Medulla oblongata (tissue), 1 donor: ENCODE data around the gene ZNF22.

Experiments
- DNase-seq: peaks from one replicate; pipeline ENCODE4 v3.0.0-alpha.2; 2015; ENCODE audit errors: extremely low spot score

The ZNF22 gene

DNA sequence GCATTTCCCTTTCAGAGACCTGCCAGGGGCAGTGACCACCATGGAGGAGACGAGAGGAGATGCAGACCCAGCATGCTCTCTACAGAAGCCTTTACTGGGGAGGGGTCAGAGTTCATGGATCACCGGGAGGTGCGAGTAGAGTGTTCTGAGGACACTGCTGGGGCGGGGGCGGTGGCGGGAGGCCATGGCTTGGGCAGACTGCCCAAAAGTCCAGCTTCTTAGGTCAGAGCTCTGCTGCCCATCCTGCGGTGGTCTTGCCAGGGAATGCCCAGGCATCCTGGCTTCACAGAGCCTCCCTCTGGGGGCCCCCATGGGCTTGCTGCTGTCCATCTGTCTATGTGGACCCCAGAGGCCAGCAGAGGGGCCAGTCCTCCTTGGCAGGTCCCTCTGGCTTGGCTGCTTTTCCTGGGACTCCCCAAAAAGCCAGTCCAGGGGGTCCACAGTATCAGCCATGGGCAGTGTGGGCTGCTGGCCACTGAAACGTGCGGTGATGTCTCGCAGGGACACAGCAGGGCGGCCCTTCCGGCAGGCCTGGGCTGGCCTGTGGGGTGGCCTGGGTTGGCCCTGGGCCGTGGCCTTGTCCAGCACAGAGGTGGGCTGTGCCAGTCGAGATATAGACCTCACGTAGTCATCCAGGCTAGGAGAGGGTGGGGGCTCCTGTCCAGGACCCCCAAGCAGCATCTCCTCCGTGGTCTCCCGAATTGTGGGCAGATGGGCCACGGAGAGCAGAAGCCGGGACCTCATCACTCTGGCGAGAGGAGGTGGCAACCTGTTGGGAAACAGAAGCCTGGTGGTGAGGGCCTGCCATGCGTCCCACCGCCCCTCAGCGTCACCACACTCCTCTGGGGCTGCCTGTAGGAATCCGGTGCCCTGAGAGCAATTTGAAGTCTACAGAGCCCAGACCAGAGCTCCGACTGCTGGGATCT, 23.2 kb upstream of the ZNF22 start:
- DNase-seq, result no peak

DNA sequence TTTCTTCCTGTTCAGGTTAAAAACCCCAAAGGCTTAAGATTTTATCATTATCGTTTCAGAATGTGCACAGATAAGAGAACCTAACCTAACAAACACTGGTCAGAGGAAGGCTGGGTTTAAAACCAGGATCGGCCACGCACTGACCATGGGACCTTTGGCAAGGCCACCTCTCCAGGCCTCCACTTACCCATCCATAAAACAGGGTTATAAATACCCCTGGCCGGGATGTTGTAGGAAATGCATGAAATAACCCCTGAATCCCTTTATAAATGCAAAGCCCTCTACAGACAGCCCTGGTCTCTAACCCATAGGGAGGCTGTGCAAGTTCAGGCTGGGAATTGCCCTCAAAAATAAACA, 22.5 kb upstream of the ZNF22 start:
- DNase-seq, result no peak

DNA sequence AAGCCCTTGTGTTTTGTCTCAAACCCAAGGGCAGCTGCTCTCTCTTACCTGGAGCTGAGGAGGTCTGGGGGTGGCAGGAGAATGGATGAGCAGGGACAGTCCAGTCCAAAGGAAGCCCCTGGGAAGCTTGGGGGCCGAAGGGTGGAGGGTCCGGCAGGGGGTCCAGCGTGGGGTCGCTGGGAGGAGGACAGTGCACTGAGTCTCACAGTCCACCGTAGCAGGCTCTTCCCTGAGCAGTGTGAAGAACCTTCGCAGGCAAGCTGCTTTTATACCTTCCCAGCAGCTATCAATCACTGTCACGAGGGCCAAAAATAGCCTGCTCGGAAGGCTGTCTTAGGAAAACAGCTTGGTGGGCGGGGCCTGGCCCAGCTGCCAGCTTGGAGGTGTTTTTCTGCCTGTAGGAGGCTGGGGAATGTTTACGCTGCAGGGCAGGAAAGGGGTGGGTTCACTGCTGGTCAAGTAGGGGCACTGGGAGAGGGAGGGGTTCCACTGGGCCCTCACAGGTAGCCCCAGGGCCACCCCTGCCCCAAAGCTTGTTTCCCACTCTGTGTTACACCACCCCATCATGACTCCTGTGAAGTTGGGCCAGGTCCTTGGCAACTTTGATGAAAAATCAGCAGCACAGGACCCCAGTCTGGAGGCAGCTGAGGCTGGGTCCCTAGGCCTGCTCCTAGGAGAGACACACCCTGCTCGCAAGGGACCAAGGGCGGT, 22.0 kb upstream of the ZNF22 start, which contains the start of gene DEPP1:
DEPP1 (minus strand) TSS at position 240 of the 711 bp plus-strand sequence. CDS start 779 bp downstream, outside the sequence.
- peak; percentile 85 for DNase-seq

DNA sequence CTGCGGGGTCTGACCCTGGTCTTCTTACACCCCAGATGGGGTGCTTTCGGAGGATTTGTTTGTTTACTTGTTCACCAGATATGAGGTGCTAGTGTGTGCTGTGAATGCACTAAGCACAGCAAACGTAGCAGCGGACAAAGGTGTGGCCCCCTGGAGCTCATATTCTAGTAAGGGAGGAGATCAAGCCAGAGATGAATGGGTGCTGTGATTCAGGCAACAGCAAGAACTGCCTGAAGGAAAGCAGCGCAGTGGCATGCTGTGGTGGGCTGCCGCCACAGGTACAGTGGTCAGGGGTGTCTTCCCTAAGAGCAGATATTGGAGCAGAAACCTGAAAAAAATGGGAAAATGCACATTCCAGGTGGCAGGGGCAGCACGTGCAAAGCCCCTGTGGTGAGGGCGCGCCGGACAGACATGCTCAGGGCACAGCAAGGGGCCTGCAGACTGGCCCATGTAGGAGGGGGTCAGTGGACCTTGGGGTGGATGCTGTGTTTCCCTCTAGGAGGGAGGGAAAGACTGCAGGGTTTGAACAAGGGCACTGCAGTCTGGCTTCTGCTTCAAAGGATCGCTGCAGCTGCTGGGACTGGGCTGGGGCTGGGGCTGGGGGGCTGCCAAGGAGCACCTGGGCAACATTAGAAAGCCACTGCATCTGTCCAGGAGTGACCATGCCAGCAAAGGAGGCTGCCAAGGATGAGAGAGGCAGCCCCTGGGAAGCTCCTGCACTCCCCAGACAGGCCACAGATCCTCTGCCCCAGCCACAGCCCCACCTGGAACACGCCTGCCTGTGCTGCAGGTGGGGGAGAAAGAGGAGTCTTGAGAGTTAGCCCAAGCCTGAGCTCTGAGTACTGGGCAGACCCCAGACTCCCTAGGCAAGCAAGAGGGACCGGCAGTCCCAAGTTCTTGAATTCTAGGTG, 21.2 kb upstream of the ZNF22 start:
- no peak for DNase-seq

DNA sequence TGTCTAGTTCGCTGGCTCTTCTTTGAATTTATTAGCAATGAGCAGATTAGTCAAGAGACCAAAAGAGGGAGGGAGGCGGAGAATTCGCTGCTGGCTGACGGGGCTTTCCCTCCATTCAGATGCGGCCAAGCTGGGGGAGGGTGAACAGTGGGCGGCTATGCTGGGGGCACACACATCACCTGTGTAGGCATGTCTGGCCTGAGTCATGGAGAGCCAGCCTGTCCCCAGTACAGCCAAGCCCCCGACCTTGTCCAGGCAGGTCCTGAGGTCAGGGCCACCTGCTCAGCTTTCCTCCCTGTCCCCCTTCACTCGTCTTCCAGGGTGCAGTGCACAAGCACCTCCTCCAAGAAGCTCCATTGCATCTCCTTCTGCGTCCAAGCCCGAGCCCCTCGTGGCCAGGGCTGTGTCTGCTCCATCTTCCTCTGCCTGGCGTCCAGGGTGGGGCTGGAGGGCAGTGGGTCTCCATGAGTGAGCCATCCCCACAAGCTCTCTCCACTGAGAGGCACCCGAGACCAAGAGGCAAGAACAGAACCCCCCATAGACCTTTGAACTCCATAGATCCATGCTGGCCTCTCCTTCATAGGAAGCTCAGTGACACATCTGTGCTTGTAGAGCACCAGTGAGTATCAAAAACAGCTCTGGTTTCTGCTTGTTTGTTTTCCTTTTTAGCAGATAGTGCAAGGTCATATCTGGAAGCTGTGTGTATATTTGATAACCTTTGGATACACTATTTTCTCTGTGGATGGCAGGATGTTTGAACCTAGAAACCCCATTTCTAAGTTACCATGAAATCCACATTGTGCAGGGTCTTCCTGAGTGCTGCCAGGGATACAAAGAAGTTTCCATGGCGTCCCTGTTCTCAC, 20.2 kb upstream of the ZNF22 start:
- DNase-seq, result no peak

DNA sequence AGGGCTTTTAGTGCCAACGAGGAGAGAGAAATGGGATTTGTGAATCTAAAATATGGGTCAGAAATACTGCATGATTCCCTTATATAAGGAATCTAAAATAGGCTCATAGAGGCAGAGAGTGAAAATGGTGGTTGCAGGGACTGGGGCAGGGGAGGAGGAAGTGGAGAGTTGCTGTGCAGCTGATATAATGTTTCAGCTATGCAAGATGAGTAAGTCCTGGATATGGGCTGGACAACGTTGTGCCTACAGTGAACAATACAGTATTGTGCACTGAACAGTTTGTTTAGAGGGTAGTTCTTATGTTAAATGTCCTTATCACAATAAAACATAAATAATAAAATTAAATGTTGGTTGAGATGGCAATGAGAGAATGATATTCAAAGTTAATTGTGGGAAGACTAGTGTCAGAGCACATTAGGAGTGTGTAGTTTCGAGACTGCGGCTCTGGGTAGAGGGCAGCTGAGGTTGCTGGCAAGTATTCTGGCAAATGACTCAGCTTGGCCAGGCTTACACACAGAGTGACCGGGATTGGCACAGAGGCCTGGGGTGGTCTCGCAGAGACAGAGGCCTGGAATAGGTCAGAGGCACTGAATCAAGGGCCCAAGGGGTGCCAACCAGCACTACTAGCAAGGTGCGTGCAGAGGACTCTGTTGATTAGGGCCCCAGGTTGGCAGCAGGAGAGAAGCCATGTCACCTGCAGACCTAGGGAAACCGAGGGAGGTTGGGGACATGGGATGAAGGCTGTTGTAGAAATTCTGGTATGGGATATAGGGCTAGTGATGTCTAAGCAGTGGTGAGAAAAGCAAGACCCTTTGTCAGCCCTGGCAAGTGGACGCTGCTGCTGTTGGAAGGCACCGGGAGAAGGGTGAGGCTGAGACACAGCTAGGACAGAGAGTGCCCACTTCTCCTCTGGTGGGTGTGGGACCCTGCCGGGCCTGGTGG, 19.3 kb upstream of the ZNF22 start:
- peak; percentile 63 for DNase-seq

DNA sequence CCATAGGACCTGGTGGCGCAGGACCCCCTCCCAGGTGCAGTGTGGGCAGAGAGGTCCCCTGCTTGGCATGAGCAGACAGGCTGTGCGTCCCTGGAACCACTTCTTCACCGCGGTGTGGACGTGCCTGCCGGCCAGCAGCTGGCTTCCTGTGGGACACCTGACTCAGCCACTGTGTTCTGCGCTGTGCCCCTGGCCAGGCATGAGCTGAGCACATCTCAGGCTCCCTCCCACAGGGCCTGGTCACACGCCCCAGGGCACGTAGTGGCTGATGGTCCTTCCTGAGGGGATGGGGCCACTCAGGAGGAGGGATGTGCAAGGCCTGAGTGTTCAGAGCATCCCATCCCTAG, 18.6 kb upstream of the ZNF22 start:
- DNase-seq, result no peak

DNA sequence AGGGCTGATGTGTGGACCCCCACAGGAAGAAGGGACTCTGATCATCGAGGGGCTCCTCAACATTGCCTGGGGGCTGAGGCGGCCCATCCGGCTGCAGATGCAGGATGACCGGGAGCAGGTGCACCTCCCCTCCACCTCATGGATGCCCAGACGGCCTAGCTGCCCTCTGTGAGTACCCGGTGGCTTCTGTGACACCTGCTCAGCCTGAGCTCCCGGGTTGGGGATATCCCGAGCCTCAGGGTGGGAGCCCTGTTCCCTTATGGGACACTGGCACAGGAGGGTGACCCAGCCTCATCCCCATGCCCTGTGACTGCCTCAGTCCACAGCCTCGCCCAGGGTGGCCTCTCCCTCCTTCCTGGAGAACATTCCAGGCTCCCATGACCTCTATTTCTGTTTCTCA, 18.2 kb upstream of the ZNF22 start:
- DNase-seq, result no peak

DNA sequence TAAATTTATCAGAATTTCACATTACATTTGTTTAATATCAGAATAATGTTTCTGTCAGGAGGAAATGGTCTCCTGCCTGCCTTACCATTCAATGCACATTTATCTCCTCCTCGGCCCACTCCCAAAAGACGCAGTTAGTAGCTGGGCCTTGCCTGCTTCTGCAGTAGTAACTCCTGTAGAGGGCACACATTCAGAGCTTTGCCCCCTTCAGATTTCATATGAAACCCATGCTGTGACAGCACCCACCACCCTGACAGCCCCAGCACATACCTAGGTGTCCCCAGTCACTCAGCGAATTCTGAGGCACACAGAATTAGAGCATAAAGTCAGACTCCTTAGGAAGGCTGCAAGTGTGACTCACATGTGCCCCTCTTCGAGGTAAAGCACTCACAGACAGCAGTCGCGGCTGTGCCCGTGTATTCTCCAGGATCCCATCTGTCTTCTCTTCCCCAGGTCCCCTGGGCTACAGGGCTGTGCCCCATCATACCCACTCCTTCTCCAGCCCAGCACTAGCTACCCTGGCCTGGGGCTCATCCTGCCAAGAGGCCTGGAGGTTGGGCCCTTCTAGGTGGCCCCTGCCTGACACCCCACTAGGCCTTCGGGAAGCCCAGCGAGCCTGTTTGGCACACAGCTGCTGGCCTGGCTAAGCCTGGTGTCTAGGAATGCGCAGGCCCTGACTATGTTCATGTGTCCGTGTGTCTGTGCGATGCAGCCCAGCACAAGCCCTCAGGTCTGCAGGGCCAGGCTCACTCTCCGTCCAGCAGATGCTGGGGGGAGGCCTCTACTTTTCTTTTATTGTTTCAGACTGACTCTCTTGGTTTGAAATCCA, 17.4 kb upstream of the ZNF22 start:
- DNase-seq, result no peak

DNA sequence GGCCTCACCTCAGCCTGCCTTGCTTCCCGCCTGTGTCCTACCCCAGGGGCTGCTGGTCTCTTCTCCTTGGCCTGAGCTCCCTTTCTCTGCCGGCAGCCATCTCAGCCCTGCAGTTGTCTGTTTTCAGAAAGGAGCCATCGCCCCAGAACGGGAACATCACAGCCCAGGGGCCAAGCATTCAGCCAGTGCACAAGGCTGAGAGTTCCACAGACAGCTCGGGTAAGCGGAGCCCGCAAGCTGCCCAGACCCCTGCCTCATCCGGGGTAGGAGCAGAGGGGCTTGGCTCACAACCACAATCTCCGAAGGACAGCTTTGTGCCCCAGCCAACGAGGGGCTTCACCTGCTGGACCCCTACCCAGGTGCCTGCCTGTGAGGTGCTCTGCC, 16.8 kb upstream of the ZNF22 start:
- no peak for DNase-seq

DNA sequence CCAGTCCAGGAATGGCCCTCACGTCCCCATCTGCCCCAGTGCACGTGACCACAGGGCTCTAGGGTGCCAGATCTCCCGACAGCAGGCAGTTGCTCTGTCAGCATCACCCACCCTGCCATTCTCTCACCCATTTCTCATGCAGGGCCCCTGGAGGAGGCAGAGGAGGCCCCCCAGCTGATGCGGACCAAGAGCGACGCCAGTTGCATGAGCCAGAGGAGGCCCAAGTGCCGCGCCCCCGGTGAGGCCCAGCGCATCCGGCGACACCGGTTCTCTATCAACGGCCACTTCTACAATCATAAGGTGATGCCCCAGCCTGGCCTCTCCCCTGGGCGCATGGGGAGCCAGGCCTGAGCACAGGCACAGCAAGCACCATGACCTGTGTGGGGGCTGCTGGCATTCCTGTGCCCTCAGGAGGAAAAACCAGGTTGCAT, 16.0 kb upstream of the ZNF22 start:
- DNase-seq, result no peak

DNA sequence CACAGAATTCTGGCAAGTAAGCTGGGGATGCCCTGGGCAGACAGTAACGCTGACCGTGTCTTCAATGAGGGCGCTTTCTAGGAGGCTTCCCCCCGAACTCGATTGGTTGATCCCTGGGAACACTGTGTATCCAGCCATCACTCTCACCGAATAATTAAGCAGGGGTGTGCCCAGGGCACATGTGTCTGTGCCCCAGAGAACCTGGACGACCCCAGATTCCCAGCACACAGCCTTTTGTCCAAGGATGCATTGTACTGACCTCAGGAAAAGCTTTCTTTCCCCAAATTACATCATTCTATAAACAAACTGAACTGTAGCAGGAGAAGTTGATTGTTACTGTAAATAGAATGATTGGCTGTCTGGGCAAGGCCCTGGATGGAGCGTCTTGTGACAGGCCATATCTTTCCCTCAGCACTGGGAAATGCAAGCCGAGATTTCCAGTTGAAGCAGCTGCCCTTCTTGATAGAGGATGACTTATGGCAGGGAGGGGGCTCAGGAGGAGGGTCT, 15.5 kb upstream of the ZNF22 start:
- no peak for DNase-seq

DNA sequence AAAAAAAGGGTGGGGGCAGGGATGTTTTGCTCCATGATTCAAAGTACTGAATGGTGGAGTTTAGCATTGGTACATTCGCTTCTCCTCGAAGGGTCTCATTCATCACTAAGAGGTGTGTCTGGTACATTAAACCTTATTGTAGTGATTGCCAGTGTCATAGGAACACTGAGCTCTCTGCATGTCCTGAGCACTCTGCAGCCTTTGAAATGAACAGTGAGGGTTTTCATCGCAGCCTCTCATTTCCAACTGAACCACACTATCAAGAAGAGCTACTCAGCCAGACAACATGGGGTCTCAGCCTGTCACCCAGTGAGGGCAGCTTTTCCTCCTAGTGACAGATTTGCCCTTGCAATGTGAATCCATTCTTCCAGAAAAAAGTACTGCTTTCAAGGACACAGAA, 14.5 kb upstream of the ZNF22 start:
- DNase-seq, result no peak

DNA sequence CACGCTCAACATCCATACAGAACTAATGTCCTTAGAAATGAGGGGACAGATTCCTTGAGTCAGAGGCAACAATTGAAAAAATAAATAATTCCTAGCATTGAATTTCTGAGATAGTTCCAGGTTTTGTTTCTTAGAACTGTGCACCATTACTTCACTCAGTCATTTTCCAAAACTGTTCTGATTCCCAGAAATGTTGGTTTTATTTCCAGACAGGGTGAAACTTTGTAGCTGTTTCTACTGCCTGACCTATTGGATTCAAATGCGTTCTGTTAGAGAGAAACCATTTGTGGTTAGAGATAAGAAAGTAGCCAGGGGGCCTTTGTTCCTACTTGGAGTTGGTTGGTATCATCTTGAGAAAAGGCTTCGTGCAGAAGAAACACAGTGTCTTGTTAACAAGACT, 14.1 kb upstream of the ZNF22 start:
- no peak for DNase-seq

DNA sequence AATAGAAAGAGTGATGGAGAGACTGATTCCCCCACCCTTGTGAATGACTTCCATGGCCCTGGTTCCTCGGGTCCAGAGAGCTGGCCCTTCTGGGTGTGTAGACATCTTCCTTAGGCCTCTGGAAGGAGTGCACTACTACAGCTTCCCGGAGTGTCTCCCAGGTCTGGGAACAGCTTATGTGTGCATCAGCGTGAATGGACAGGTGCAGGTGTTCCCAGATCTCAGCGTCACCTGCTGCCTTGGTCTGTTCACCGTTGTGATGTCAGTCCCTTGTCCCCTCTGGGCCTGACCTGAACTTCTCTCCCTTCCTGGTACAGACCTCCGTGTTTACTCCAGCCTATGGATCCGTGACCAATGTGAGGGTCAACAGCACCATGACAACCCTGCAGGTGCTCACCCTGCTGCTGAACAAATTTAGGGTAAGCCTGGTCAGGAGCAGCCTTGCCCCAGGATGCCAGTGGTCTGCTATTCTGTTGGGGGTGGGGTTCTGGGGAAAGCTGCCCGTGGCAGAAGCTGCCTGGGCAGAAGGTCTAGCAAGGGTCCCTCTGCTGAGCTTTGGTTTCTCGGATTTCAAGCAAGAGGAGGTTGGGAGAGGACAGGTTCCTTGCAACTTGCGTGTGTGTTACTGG, 11.7 kb upstream of the ZNF22 start:
- DNase-seq, result no peak

DNA sequence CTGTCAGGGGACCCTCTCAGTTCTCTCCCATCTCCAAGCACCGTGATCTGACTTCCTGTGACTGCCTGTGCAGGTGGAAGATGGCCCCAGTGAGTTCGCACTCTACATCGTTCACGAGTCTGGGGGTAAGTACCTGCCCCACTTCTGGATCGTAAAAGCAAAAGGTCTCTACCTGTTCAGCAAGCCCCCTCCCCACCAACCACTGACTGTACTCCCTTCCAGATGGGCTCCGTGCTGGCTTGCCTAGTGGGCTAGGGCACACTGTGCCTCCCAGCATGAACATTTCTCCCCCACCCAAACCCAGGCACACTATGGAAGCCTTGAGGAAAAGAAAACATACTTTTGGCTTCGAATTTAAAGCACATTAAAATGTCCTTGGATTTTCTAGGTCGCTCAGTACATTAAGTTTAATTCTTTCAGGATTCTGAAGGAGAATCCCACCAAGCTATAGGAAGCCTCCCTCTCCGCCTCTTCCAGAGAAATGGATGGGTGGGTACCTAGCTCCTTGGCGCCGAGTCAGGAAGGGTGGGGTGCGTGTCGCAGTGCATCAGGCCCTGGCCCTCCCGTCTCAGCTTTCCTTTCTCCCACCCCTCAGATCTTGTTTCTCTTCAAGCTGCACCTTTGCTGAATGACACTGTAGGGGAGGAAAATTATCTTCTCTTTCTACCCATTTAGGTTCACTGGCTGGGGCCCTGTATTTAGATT, 11.0 kb upstream of the ZNF22 start:
- DNase-seq, result no peak

DNA sequence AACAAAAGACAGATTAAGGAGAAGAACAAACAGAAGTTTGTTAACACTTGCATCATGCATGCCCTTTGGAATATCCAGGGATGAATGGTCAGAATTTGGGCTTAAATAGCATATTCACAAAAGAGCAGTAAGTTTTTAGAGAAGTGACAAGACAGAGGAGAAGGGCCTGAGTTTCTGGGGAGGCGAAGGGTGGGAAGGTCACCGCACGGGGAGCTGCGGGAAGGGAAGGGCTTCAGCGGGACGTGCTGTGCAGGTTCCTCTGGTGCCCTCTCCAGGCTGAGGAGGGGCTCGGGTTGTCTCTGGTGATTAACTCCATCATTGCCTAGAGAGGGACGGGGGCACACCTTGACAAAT, 10.4 kb upstream of the ZNF22 start:
- no peak for DNase-seq

DNA sequence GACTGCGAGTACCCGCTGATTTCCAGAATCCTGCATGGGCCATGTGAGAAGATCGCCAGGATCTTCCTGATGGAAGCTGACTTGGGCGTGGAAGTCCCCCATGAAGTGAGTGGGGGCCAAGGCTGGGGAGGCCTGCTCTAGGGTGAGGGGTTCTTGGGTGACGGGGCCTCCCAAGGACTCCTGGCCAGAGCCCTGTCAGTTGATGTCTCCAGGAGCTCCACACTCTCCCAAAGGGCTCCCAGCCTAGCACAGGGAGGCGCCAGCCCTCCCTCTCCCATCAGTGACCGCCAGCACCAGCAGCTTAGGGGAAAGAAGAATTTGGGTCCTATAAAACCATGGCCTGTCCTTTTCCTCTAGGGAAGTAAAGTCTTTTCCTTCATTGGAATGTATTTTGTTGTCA, 9.8 kb upstream of the ZNF22 start:
- DNase-seq, result no peak
